SK-N-SH treated with all-trans-retinoic acid at 6 μM for 48 hours (cell line): ENCODE data around the gene PAEP.

Experiments
- PPARA ChIP-seq: fragments of 250-450 bp; sonication (Bioruptor Pico); IDR thresholded peaks from 2 replicates; pipeline ENCODE4 v1.5.0; 2020; ENCODE audit warnings: mild to moderate bottlenecking, borderline replicate concordance
- SNAI2 ChIP-seq: fragments of 250-450 bp; sonication (Bioruptor Pico); IDR thresholded peaks from 2 replicates; pipeline ENCODE4 v1.5.0; 2020; ENCODE audit warnings: mild to moderate bottlenecking, moderate library complexity
- TCF4 ChIP-seq: fragments of 250-450 bp; sonication (Bioruptor Pico); IDR thresholded peaks from 2 replicates; pipeline ENCODE4 v1.8.0; 2021; ENCODE audit warnings: mild to moderate bottlenecking, moderate library complexity, borderline replicate concordance
- TOX ChIP-seq: fragments of 250-450 bp; sonication (Bioruptor Pico); IDR thresholded peaks from 2 replicates; pipeline ENCODE4 v1.8.0; 2021; ENCODE audit warnings: mild to moderate bottlenecking, moderate library complexity, borderline replicate concordance
- ZC3H10 ChIP-seq: fragments of 250-450 bp; sonication (Bioruptor Pico); IDR thresholded peaks from 2 replicates; pipeline ENCODE4 v1.5.1; 2021; ENCODE audit warnings: mild to moderate bottlenecking, moderate library complexity
- ZFP3 ChIP-seq: fragments of 250-450 bp; sonication (Bioruptor Pico); IDR thresholded peaks from 2 replicates; pipeline ENCODE4 v1.5.0; 2020; ENCODE audit warnings: mild to moderate bottlenecking, moderate library complexity
- ZFP30 ChIP-seq: fragments of 450-650 bp; formaldehyde crosslinking; IDR thresholded peaks from 2 replicates; pipeline ENCODE4 v1.5.0; 2022; ENCODE audit warnings: mild to moderate bottlenecking, moderate library complexity
- ZNF565 ChIP-seq: fragments of 450-650 bp; formaldehyde crosslinking; conservative IDR thresholded peaks from 2 replicates; pipeline ENCODE4 v1.5.0; 2020; ENCODE audit warnings: low read depth, mild to moderate bottlenecking, moderate library complexity
- ZNF70 ChIP-seq: fragments of 450-650 bp; formaldehyde crosslinking; IDR thresholded peaks from 2 replicates; pipeline ENCODE4 v1.5.0; 2020; ENCODE audit warnings: mild to moderate bottlenecking, moderate library complexity
- ZNF8 ChIP-seq: fragments of 450-650 bp; formaldehyde crosslinking; IDR thresholded peaks from 2 replicates; pipeline ENCODE4 v1.5.0; 2020; ENCODE audit warnings: mild to moderate bottlenecking, moderate library complexity
- TF ChIP-seq, protein P1 (sequence below): fragments of 250-450 bp; sonication (Bioruptor Pico); IDR thresholded peaks from 2 replicates; pipeline ENCODE4 v1.8.0; 2020; ENCODE audit warnings: mild to moderate bottlenecking, moderate library complexity, borderline replicate concordance
- TF ChIP-seq, protein P2 (sequence below): fragments of 250-450 bp; sonication (Bioruptor Pico); IDR thresholded peaks from 2 replicates; pipeline ENCODE4 v1.5.1; 2020; ENCODE audit warnings: low read depth, mild to moderate bottlenecking, moderate library complexity
- TF ChIP-seq, protein P3 (sequence below): fragments of 250-450 bp; sonication (Bioruptor Pico); IDR thresholded peaks from 2 replicates; pipeline ENCODE4 v1.8.0; 2021; ENCODE audit warnings: low read depth, mild to moderate bottlenecking, moderate library complexity, borderline replicate concordance

DNA sequence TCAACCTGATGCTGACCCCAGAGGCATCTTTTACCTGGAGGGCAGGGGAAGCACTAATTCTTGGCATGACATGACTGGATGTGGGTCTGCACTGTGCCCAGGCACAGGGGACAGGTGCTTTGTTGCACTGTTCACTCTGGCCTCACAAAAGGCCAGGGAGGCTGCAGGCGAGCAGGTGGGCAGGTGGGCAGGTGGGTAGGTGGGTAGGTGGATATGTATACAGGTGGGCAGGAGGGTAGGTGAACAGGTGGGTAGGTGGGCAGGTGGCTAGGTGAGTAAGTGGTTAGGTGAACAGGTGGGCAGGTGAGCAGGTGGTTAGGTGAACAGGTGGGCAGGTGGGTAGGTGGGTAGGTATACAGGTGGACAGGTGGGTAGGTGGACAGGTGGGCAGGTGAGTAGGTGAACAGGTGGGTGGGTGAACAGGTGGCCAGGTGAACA, 1.5 kb downstream of the PAEP start:
- TF ChIP-seq SNAI2 (CRISPR knock-in tag) (no peak), ZFP30 (CRISPR knock-in tag) (no peak), ZNF70 (CRISPR knock-in tag) (no peak), ZNF8 (no peak), TOX (CRISPR knock-in tag) (no peak), PPARA (CRISPR knock-in tag) (no peak), TCF4 (CRISPR knock-in tag) (no peak), ZC3H10 (CRISPR knock-in tag) (no peak), ZNF565 (no peak), ZFP3 (CRISPR knock-in tag) (no peak)
- TF ChIP-seq, protein P1, sequence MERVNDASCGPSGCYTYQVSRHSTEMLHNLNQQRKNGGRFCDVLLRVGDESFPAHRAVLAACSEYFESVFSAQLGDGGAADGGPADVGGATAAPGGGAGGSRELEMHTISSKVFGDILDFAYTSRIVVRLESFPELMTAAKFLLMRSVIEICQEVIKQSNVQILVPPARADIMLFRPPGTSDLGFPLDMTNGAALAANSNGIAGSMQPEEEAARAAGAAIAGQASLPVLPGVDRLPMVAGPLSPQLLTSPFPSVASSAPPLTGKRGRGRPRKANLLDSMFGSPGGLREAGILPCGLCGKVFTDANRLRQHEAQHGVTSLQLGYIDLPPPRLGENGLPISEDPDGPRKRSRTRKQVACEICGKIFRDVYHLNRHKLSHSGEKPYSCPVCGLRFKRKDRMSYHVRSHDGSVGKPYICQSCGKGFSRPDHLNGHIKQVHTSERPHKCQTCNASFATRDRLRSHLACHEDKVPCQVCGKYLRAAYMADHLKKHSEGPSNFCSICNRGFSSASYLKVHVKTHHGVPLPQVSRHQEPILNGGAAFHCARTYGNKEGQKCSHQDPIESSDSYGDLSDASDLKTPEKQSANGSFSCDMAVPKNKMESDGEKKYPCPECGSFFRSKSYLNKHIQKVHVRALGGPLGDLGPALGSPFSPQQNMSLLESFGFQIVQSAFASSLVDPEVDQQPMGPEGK (CRISPR knock-in tag), result no peak
- TF ChIP-seq, protein P2, sequence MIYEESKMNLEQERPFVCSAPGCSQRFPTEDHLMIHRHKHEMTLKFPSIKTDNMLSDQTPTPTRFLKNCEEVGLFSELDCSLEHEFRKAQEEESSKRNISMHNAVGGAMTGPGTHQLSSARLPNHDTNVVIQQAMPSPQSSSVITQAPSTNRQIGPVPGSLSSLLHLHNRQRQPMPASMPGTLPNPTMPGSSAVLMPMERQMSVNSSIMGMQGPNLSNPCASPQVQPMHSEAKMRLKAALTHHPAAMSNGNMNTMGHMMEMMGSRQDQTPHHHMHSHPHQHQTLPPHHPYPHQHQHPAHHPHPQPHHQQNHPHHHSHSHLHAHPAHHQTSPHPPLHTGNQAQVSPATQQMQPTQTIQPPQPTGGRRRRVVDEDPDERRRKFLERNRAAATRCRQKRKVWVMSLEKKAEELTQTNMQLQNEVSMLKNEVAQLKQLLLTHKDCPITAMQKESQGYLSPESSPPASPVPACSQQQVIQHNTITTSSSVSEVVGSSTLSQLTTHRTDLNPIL (CRISPR knock-in tag), result no peak
- TF ChIP-seq, protein P3, sequence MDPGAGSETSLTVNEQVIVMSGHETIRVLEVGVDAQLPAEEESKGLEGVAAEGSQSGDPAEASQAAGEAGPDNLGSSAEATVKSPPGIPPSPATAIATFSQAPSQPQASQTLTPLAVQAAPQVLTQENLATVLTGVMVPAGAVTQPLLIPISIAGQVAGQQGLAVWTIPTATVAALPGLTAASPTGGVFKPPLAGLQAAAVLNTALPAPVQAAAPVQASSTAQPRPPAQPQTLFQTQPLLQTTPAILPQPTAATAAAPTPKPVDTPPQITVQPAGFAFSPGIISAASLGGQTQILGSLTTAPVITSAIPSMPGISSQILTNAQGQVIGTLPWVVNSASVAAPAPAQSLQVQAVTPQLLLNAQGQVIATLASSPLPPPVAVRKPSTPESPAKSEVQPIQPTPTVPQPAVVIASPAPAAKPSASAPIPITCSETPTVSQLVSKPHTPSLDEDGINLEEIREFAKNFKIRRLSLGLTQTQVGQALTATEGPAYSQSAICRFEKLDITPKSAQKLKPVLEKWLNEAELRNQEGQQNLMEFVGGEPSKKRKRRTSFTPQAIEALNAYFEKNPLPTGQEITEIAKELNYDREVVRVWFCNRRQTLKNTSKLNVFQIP (CRISPR knock-in tag), result no peak
